GM15510 (cell line): ENCODE data around the gene CDC42EP3.

Source experiments
- POLR2A ChIP-seq: IDR thresholded peaks from 3 replicates; pipeline ENCODE4 v1.6.1; 2011; ENCODE audit warnings: borderline replicate concordance; ENCODE audit not compliant: insufficient read length; ENCODE audit errors: extremely low read depth

CDC42EP3 gene

DNA sequence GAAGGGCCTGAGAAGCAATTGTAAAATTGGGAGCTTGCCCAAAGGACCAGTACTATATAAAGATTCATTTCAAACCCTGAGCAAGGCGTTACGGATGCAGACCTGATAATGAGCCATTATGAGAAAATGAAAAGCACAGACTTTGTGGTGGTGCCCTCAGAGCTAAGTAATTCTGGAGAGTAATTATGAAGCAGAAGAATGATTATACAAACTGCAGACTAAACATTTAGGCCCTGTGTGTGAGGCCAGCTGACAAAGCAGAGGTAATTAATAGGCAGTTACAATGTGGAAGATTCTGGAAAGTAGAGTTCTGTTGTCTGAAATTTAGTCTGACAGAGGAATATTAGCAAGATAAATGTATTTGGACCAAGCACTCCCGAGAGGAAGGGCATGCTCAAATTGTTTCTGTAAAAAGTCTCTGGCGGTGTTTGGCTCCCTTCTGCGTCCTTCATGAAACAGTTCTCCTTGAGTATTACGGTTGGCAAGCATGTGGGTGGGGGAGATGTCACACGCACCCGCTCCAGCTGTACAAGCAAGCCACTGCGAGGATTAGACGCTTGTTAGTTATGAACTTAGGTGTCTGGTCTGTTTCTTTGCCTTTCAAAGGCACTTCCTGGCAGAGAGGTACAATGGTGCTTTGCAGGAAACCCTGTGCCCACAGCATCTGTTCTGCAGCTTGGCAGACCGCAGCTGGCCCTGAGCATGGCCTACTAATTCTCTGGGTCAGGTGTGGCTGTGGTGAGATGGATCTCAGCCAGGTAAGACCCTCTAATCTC is 45.5 kb downstream of the CDC42EP3 start:
- peak; percentile 31 for TF ChIP-seq POLR2A

DNA sequence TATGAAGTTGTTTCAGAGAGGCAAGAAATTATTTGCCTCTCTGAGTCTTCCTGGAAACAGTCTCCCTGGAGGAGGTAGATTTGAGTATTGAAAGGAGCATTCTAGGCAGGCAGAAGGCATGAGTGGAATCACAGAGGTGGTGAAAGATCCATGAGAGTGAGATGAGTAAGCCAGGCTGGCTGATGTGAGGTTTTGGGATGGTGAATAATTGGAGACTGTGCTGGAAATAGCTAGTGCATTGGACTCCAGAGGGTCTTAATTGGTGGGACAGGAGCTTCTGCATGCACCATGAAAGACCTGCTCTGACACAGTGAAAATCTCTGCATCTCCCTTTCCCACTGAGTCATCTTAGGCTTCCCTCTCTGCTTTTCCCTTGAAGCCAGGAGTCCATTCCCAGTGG is 46.3 kb downstream of the CDC42EP3 start:
- no peak for TF ChIP-seq POLR2A

DNA sequence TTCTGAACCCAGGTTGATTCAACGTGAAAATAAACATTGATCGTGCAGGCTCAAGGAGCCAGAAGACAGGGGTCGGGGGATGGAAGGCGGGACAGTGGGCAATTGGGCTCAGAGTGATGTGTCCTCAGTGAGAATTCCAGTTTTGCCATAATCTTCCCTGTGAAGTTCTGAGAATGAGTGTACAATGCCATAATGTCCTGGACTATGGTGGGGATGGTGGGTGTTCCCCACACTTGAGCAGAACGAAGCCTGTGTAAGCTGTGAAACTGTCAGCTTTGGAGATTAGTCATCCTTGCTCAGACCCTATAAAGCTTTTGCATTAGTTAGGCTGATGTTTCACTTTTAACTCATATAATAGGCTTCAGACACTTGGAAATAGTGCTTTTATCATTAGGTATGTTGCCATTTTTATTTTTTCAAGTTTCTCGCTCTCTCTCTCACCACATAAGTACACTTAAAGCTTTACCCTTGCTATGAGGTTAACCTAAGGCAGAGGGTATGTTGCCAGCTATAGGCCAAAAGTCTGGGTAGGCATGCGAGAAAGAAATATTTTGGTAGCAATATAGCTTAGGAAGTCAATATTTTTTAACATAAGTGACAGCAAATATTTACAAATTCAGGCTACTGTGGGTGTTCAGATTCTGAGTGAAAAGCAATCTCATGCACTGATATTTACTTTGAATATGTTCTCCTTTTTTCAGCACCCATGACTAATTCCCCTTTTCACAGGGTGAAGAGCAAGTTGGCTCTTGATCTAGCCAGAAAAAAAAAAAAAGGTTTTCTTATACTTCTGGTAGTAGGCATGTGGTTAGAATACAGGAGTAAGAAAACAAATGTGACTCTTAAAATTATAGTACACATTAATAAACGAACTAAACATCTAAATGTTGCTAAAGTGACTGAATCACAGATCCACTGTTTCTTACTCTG is 47.2 kb downstream of the CDC42EP3 start:
- no peak for TF ChIP-seq POLR2A

DNA sequence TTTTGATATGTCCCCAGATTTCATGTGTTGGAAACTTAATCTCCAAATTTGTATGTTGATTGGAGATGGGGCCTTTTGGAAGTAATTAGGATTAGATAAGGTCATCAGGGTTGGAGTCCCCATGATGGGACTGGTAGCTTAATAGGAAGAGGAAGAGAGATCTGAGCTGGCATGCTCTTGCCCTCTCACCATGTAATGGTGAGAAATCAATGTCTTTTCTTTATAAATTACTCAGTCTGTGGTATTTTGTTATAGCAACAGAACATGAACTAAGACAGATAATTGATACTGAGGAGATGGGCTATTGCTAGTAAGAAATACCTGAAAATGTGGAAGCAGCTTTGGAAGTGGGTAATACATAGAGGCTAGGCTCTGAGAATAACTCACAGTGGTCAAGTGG is 48.0 kb downstream of the CDC42EP3 start:
- no peak for TF ChIP-seq POLR2A

DNA sequence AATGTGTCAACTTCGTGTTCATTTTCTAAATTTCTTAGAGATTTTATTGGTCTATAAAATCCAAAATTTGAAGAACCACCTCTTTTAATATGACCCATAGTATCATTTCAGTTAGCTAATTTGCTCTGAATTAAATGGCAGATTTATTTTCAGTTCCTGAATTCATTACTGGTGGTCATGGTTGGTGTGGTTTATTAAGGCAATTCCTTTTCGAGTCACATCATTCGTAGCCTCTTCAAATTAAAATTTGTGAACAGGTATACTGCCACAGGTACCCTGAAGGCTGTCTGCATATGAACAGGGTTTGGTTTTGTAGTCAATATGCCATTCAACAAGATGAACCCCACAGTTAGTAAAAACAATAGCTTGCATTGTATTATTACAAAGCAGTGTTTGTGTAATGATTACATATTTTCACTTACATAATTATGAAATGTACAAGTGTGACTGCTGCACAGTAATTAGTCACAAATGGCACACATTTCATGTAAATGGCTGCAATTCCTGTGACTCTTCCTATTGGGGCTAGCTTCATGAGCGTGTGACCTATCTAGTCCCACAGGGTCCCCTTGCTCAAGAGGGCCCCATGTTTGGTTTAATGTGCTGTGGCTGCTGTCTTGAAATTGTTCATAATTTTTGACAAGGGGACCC is 48.9 kb downstream of the CDC42EP3 start:
- no peak for TF ChIP-seq POLR2A

DNA sequence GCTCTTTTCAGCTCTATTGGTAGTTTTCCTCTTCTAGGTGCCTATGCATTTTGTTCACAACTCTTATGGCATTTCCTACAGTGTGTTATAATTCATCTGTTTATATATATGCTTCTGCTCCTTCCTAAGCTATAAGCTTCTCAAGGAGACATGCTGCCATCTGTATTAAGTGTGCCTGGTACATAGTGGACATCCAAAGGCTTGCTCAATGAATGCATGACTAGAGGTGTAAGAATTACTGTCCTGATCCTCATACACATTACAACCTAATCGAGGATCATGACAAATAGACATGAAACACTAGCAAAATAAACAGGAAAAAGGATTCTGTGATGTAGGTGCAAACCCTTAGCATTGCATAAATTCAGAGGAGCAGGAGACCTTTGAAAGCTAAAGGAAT is 50.2 kb downstream of the CDC42EP3 start:
- TF ChIP-seq POLR2A = no peak

DNA sequence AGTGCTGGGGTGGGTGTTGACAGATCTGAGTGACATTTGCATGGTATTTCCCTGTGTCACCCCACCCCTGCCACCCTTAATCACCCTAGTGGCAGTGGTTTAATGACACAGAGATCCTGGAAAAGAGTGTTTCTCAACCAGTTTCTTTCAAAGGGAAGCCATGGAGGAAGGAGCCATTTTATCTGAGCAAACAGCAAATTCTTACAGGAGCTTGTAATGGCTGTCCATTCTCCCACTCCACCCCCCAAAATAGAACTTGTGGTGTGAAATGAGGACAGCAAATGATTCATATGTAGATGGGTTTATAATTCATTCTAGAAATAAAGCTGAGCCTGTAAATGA is 51.5 kb downstream of the CDC42EP3 start:
- no peak for TF ChIP-seq POLR2A

DNA sequence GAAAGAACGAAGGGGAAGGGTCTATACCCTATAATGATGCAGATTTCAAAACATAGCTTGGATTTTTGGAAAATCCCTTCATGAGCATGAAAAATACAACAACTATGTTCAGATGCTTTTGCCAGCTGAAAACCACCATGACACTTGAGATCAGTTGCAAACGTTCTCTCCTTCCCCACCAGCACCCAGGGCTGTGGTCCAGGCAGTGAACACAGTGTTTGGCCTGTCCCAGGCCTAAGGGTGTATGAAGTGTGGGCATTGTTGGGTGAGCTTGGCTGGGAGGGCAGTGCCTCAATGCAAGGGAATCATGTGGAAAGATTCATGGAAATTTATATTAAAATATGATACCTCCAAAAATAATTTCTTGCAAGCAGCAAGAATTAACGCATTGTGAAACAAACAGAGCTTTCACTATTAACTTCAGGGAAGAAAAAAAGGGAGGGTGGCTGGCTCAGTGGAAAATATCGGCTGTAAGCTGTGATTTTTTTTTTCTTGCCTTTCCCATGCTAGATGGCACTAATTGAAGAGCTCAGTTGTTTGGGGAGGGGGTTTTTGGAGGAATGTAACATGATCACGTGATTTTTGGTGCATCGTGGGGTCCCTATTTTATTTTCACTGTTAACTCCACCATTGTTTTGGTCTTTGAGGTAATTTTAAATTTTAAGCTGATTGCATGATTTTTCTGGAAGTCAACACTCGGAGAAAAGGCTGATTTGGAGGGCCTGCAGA is 52.0 kb downstream of the CDC42EP3 start:
- no peak for TF ChIP-seq POLR2A

DNA sequence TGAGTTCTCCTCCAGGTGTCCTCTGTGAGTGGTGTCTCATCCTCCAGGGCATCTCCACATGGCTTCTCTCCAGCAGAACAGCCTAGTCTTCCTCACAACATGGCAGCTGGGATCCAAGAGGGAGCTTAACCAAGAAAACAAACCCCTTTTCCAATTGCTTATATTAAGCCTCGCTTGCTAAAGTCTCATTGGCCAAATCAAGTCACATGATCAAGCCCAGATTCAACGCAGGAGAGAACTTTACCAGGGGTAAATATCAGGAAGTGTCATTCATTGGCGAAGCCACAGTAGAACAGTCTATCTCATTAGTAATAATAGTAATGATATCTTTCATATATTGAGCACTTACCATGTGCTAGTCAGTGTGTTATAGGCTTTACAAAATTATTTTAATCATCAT is 53.1 kb downstream of the CDC42EP3 start:
- TF ChIP-seq POLR2A = no peak

DNA sequence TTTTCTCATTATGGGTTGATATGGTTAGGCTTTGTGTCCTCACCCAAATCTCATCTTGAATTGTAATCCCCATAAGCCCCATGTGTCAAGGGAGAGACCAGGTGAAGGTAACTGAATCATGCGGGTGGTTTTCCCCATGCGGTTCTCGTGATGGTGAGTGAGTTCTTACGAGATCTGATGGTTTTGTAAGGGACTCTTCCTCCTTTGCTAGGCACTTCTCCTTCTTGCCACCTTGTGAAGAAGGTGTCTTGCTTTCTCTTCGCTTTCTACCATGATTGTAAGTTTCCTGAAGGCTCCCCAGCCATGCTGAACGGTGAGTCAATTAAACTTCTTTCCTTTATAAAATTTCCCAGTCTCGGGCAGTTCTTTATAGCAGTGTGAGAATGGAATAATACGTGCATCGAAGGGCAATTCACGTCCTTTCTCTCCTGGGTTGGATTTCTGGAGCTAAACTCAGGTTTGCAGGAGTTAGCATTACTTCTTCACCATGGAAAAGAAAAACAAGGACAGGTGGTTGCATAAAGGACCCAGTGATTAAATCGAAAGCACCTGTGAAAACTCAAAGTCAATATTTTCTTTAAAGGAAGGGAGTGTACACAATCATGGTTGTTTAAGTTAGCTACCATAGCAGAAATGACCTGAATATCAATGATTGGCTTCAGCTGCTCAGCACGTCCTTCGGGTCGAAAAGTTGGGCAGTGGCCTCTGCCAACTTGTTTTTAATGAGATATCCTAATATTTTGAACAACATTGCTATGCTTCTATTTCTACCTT is 54.1 kb downstream of the CDC42EP3 start:
- no peak for TF ChIP-seq POLR2A

DNA sequence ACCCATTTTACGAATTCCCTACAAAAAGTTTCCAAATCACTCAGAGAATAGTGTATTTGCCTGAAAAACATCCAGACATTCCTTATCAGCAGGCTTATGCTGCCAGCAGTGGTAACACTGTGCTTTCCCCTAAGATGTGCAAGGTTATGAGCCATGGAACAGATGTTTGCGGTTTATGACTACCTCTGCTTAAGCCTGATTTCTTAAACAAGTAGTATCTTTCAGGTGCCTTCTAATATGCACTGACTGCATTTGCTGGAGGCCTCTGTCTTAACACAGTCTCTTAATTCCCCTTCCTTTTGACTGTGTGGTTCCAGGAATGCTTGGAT is 54.8 kb downstream of the CDC42EP3 start:
- no peak for TF ChIP-seq POLR2A

DNA sequence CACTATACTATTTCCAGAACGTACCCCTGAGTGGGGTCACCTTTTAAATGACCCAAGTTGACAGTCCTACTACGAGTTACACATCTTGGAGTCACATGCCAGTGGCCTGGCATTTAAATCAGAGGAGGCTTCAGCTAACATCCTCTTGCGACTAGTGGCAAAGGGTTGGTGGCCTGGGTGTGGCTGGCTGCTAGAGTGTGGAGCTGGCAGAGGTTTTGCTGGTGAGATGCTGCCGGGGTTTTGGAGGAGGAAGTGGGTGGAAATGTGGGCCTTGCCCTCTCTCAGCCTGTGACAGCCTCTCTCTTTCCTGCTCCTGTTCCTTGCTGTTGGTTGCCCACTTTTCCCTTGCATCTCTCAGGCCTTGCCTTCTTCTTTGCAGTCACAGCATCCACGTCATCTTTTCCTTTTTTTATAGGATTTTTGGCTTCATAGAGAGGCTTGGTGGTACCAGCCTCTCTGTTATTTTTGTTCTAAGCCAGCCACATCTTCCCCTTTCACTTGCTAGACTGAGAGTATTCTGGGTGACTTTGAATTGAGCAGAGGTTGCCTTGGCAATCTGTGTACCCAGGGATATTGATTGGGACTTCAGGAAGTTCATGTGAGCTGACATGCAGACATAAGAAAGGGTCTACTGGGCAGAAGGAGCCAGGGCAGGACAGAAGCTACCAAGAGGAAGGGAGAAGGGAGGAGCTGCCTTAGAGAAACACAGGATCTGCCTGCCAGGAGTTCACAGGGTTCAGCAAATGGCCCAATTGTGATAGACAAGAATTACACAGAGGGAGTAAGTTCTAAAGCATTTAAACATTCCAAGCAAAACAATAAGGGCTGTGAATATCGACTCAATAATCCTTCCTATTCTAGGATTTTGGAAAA is 55.4 kb downstream of the CDC42EP3 start:
- no peak for TF ChIP-seq POLR2A

DNA sequence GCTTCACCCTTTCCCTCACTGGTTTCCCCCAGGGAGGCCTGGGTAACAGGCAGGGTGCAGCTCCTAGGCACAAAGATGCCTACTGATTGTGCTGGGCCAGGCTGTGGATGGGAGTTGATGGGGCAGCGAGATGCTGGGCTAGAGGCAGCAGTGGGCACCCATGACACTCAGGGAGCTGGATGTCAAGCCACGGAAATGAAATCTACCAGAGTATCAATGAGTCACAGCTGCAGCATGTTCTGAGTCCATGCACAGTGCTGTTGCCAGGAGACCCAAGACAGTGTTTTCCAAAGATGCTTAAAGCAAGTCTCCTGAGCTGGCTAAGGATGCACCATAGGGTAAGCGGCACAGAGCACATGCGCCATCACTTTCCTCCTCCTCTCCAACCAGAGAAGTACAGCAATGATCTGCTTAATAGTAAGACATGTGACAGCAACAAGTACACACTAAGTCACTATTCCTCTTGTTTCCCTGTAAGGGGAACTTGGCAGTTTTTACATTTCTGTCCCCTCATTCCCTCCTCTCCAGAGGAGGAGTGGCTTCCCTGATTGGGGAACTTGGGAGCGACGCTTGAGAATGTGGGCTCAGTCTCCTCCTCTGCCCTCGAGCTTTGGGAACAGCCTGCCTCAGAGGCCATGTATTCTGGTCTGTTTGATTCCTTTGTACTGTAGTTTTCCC is 57.2 kb downstream of the CDC42EP3 start:
- TF ChIP-seq POLR2A = no peak

DNA sequence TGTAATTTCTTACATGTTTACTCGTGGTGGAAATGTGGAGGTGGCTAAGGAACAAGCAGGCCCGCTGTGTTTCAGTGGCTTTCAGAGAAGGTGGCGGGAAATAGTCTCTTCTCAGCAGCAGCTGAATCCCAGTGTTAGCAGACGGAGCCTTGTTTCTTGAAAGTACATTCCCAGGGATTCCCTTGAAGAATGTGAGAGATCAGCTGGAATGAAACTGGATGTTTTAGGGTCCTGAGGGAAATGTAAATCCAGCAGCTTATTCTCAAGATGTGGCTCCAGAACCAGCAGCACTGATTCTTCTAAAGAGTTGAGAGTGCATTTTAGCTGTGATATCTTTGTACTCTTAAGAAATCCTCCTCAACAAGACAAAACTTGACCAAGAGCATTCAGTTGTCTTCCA is 59.1 kb downstream of the CDC42EP3 start:
- TF ChIP-seq POLR2A = no peak
